GM12891 (cell line): Measurements from ENCODE around the gene NMU. TPM values are rescaled to one million over a fixed set of nuclear protein-coding genes. Genes with fewer than 3 reads are reported as not detected.
"Not testable (repeated sequence)": the region's sequence is repeated elsewhere in the genome, so short reads cannot be mapped to it uniquely, and the experiment has no call there.

Experiments
- DNase-seq: peaks from one replicate; pipeline ENCODE4 v3.0.0; 2011; ENCODE audit warnings: low spot score; ENCODE audit not compliant: insufficient read length
- FAIRE-seq: peaks from 2 replicates; lab custom pipeline; 2011; peaks lifted over from hg19 to GRCh38; lab: Jason Lieb, UNC
- PAX5 ChIP-seq: IDR thresholded peaks from 2 replicates; pipeline ENCODE4 v1.6.1; 2011; ENCODE audit warnings: low read length, moderate library complexity, mild to moderate bottlenecking; ENCODE audit not compliant: insufficient read depth, severe bottlenecking
- POLR2A ChIP-seq: IDR thresholded peaks from 2 replicates; pipeline ENCODE4 v1.6.1; 2011; ENCODE audit warnings: low read depth, low read length, control low read depth
- POLR2AphosphoS5 ChIP-seq: IDR thresholded peaks from 2 replicates; pipeline ENCODE4 v1.6.1; 2011; ENCODE audit warnings: low read depth, low read length, control low read depth
- POU2F2 ChIP-seq: IDR thresholded peaks from 2 replicates; pipeline ENCODE4 v1.6.1; 2011; ENCODE audit warnings: low read depth, mild to moderate bottlenecking, control low read depth, low read length, moderate library complexity
- SPI1 ChIP-seq: IDR thresholded peaks from 2 replicates; pipeline ENCODE4 v1.6.1; 2011; ENCODE audit warnings: low read depth, low read length, control low read depth
- TAF1 ChIP-seq: IDR thresholded peaks from 2 replicates; pipeline ENCODE4 v1.6.1; 2011; ENCODE audit warnings: low read depth, low read length, control low read depth
- polyA plus RNA-seq: library from polyadenylated mRNA; unstranded; fragments of >200 nt; gene quantifications from one replicate; pipeline ENCODE4 v1.2.1, GENCODE V29; 2012; ENCODE audit warnings: low read depth, missing spikeins, inconsistent platforms; ENCODE audit not compliant: missing spikeins

NMU gene
- not detected for polyA plus RNA-seq

GRCh38 chr4:55635741-55636655, at the start of gene NMU:
Gene NMU (minus strand): TSS chr4:55636298. CDS start chr4:55636192, 106 bp downstream.
- FAIRE-seq (no peak), DNase-seq (peak; percentile 45)
- TF ChIP-seq TAF1 (no peak), POU2F2 (no peak), POLR2AphosphoS5 (no peak), POLR2A (no peak), PAX5 (no peak), SPI1 (no peak)

DNA sequence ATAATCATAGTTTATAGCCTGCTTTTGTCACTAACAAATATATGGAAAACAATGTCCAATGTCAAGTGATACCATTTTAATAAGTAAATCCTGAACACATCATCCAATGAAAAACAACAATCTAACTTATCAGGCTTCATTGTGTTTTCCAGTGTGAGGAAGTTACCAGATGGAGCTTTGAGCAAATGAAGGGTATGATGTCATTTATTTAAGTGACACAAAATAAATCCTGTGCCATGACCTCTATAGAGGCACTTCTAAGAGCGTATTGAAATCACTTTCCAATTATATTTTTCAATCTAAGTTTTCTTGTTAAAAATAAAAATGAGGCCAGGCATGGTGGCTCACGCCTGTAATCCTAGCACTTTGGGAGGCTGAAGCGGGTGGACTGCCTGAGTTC, 48.2 kb upstream of the NMU start:
- TF ChIP-seq POLR2AphosphoS5 (no peak), POLR2A (no peak), SPI1 (no peak), POU2F2 (no peak), PAX5 (no peak), TAF1 (no peak)
- DNase-seq, result no peak
- no peak for FAIRE-seq

DNA sequence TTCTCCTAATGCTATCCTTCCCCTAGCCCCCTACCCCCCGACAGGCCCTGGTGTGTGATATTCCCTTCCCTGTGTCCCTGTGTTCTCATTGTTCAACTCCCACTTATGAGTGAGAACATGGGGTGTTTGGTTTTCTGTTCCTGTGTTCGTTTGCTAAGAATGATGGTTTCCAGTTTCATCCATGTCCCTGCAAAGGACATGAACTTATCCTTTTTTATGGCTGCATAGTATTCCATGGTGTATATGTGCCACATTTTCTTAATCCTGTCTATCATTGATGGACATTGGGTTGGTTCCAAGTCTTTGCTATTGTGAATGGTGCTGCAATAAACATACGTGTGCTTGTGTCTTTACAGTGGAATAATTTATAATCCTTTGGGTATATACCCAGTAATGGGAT, 46.7 kb upstream of the NMU start:
- DNase-seq, FAIRE-seq: not testable (repeated sequence)

DNA sequence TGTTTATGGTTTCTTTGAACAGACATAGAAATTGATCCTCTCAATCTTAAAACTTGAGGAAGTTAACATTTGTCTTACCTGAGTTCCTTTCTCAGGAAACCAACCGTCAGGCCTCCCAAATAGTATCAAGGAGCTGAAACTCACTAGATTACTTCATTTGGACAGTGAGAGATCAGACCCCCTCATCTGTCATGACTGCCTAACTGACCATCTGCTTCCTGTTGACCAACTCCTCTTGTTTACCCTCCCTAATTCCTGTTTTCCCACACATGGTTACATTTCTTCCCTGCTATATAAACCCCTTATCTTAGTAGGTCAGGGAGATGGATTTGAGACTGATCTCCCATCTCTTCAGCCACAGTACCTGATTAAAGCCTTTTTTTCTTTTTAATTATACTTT, 46.2 kb upstream of the NMU start:
- TF ChIP-seq SPI1 (no peak), TAF1 (no peak), POLR2A (no peak)
- no peak for FAIRE-seq
- no peak for DNase-seq

GRCh38 chr4:55681430-55681829, 45.3 kb upstream of the NMU start:
- no peak for TF ChIP-seq POLR2A
- TF ChIP-seq POU2F2, result no peak
- TF ChIP-seq SPI1, result no peak
- TF ChIP-seq PAX5, result no peak
- no peak for TF ChIP-seq POLR2AphosphoS5
- no peak for TF ChIP-seq TAF1
- FAIRE-seq (no peak), DNase-seq (no peak)

DNA sequence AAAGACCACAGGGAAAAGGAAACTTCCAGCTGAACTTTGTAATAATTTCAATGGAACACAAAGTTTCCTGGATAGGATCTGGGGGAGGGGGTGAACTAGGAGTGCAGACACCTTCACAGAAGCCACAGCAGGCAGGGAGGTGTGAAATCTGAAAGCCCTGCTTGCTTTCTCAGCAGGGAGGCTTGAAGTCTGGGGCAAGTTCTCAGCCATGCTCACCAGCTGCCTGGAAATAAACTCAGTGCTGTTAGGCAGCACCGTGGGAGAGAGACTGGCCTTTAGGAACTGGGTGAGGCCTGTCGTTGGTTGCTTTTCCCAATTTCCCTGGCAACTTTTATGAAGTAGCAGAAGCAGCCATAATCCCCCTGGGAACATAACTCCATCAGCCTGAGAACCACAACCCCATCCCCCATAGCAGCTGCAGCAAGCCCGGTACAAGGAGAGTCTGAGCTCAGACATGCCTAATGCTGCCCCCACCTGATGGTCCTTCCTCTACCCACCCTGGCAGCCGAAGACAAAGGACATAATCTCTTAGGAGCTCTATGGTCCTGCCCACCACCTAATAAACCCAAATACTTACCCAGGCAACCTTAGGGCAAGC, 39.2 kb upstream of the NMU start:
- TF ChIP-seq SPI1 (no peak), POLR2AphosphoS5 (no peak), PAX5 (no peak), POU2F2 (no peak), POLR2A (no peak), TAF1 (no peak)
- DNase-seq (no peak), FAIRE-seq (no peak)

- DNase-seq (no peak), FAIRE-seq (no peak)
- no peak for TF ChIP-seq TAF1
- no peak for TF ChIP-seq POLR2A
- TF ChIP-seq POU2F2, result no peak
- TF ChIP-seq SPI1, result no peak
- TF ChIP-seq PAX5, result no peak
- TF ChIP-seq POLR2AphosphoS5, result no peak
Observed at GRCh38 chr4:55673424-55673823, 37.3 kb upstream of the NMU start.

DNA sequence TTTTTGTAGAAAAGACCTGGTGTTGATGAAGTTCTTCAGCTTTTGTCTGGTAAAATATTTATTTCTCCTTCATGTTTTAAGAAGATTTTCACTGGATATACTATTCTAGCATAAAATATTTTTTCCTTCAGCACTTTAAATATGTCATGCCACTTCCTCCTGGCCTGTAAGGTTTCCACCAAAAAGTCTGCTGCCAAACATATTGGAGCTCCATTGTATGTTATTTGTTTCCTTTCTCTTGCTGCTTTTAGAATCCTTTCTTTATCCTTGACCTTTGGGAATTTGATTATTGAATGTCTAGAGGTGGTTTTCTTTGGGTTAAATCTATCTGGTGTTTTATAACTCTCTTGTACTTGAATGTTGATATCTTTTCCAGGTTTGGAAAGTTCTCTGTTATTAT, 35.6 kb upstream of the NMU start:
- TF ChIP-seq SPI1 (no peak), TAF1 (no peak), POLR2AphosphoS5 (no peak), PAX5 (no peak), POU2F2 (no peak), POLR2A (no peak)
- no peak for FAIRE-seq
- no peak for DNase-seq

DNA sequence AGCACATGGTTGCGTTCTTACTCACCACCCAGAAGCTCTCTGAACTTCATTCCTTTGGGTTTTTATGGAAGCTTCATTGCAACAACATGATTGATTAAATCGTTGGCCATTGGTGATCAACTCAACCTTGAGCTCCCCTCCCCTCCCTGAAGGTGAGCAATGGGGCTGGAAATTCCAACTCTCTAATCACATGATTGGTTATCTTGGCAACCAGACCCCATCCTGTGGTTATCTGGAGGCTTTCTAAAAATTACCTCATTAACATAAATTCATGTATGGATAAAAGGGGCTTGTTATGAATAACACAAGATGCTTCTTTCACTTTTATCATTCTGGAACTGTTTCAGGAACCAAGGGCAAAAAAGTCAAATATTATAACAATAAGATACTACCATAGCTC, 34.6 kb upstream of the NMU start:
- FAIRE-seq (no peak), DNase-seq (no peak)
- TF ChIP-seq TAF1, result no peak
- TF ChIP-seq POU2F2, result no peak
- no peak for TF ChIP-seq SPI1
- no peak for TF ChIP-seq POLR2A
- no peak for TF ChIP-seq POLR2AphosphoS5
- TF ChIP-seq PAX5, result no peak
